Psoas muscle (tissue), 8 donors: ENCODE measurements around the gene GPR161. TPM values are rescaled to one million over a fixed set of nuclear protein-coding genes. Genes with fewer than 3 reads are reported as not detected.

Experiments
- ATAC-seq, 4 donors: fragments of 200-7000 bp; cut with Tn5 transposase; one replicate each; pipeline ENCODE4 v1.9.1; 2020; ENCODE audit warnings: moderate library complexity in 3 of 4, mild to moderate bottlenecking in 2 of 4
- DNase-seq, 2 donors: peaks; one replicate each; pipeline ENCODE4 v3.0.0-alpha.2; 2020
- H3K27ac ChIP-seq: fragments of 200-600 bp; one replicate; pipeline ENCODE4 v1.8.0; 2022
- H3K27me3 ChIP-seq, 3 donors: fragments of 200-600 bp in 1 of 3; one replicate each; pipeline versions ENCODE4 v1.6.1 to v1.8.0; 2013 to 2022; ENCODE audit warnings: low read length in 2 of 3, mild to moderate bottlenecking in 2 of 3, moderate library complexity in 1 of 3; ENCODE audit not compliant: insufficient read depth in 3 of 3
- H3K36me3 ChIP-seq, 2 donors: fragments of 200-600 bp in 1 of 2; one replicate each; pipeline versions ENCODE4 v1.6.1 to v1.8.0; 2013 to 2022; ENCODE audit warnings: low read depth in 1 of 2, mild to moderate bottlenecking in 1 of 2, moderate library complexity in 1 of 2; ENCODE audit not compliant: insufficient read depth in 1 of 2
- H3K4me1 ChIP-seq: fragments of 200-600 bp; one replicate; pipeline ENCODE4 v1.8.0; 2022
- H3K4me3 ChIP-seq: fragments of 200-600 bp; one replicate; pipeline ENCODE4 v1.8.0; 2022; ENCODE audit warnings: mild to moderate bottlenecking
- H3K9me3 ChIP-seq: fragments of 200-600 bp; one replicate; pipeline ENCODE4 v1.8.0; 2022
- WGBS, 3 donors: extraction: QIAGEN DNeasy Blood & Tissue Kit; methylation state at CpG; one replicate each; pipeline versions ENCODE4 v1.1.6 to v1.1.7; 2013; 5-methylcytosine and 5-hydroxymethylcytosine counted together
- intact Hi-C, 2 donors: fragments of 100-400 bp; cut with DNase I; formaldehyde crosslinking; loops; one replicate each; pipeline versions ENCODE4 v1.11.0 to v1.14.2; 2022
- polyA plus RNA-seq, 3 donors: library from polyadenylated mRNA; stranded (reverse); fragments of 200-250 nt; gene quantifications; one replicate each; pipeline ENCODE4 v1.2.3, GENCODE V29; 2013
- total RNA-seq, 4 donors: library from RNA; stranded (reverse); fragmentation: NEBNext Ultra II Directional in 2 of 4; extraction: Animal tissue kit (Norgen Biotek cat#: 25700) in 2 of 4; gene quantifications; one replicate each; pipeline versions ENCODE4 v1.2.1 to v1.2.4, GENCODE V29; 2021 to 2023
- TF ChIP-seq, protein P1 (sequence below): fragments of 200-600 bp; IDR thresholded peaks from one replicate; pipeline ENCODE4 v1.8.0; 2022; ENCODE audit warnings: antibody characterized with exemption
- donor health status: healthy with polysubstance abuse.
- donor health status: DM: no; HTN: no; CAD: no; lungs with moderate emphysema.
- donor health status: Bipolar disorder and iron deficiency.
- donor health status: healthy.
- donor health status: DM: yes; HTN: yes; CAD: no.
- donor health status: DM: no; HTN: no; CAD: no.
- donor health status: DM: no; HTN: no; CAD: no.
- donor health status: DM: yes; HTN: yes; CAD: no.

Gene GPR161
- total and polyA plus RNA-seq, 7 donors: 0.38 to 2.6 (median 0.67) TPM

DNA sequence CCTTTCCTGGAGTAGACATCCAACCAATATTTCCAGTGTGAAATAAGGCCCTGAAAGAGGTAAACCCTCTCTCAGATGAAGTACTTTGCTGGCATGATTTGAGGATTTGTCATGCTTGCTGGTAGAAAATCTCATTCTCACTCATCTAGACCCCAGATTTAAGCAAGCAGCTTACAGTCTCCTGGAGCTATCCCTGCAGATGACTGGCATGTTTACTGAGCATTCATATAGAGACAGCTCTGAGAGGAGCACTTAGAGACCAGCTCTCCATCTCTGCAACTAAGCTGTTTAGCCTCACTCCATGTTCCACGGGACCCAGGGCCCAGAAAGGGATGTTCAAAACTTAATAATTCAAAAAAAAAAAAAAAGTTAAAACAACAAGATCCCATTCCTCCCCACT, 34.2 kb downstream of the GPR161 start:
- WGBS, 3 donors: 56 to 78% (median 75%) methylated on average over 1 of the region's 1 CpG
- intact Hi-C loops: no loop called here
- no peaks in the 10 kb centered on the region for H3K36me3 ChIP-seq
- H3K27me3 ChIP-seq: no peaks in the 10 kb centered on the region
- DNase-seq: no peak
- ATAC-seq: no peak
- H3K4me3 ChIP-seq: no peak overlapping the region
- H3K4me1 ChIP-seq: no peaks in the 10 kb centered on the region
- TF ChIP-seq, protein P1, sequence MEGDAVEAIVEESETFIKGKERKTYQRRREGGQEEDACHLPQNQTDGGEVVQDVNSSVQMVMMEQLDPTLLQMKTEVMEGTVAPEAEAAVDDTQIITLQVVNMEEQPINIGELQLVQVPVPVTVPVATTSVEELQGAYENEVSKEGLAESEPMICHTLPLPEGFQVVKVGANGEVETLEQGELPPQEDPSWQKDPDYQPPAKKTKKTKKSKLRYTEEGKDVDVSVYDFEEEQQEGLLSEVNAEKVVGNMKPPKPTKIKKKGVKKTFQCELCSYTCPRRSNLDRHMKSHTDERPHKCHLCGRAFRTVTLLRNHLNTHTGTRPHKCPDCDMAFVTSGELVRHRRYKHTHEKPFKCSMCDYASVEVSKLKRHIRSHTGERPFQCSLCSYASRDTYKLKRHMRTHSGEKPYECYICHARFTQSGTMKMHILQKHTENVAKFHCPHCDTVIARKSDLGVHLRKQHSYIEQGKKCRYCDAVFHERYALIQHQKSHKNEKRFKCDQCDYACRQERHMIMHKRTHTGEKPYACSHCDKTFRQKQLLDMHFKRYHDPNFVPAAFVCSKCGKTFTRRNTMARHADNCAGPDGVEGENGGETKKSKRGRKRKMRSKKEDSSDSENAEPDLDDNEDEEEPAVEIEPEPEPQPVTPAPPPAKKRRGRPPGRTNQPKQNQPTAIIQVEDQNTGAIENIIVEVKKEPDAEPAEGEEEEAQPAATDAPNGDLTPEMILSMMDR: no peak
- no peaks in the 10 kb centered on the region for H3K9me3 ChIP-seq
- H3K27ac ChIP-seq: no peak overlapping the region

DNA sequence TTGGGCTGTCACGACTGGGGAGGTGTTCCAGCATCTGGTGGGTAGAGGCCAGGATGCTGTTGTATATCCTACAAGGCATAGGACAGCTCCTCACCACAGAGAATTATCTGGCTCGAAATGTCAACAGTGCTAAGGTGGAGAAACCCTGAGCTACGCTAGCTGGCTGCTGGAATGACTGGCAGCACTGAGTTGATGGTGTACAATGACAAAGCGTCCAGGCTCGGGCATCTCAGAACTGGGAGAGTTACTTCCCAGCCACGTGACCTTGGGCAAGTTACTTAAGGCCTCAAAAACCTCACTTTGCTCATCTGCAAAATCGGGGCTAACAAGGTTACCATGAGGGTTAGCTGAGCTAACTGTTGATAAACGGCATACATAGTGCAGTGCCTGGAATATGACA, 35.4 kb downstream of the GPR161 start:
- Histone ChIP-seq H3K4me3 (no peak overlapping the region), H3K36me3 (no peaks in the 10 kb centered on the region), H3K27me3 (no peaks in the 10 kb centered on the region), H3K27ac (no peak overlapping the region), H3K9me3 (no peaks in the 10 kb centered on the region), H3K4me1 (no peaks in the 10 kb centered on the region)
- DNase-seq: no peak
- TF ChIP-seq, protein P1: no peak
- ATAC-seq: no peak
- 81 to 93% (median 84%) methylated on average over 8 of the region's 8 CpGs for WGBS, 3 donors
- intact Hi-C loops: no loop called here

DNA sequence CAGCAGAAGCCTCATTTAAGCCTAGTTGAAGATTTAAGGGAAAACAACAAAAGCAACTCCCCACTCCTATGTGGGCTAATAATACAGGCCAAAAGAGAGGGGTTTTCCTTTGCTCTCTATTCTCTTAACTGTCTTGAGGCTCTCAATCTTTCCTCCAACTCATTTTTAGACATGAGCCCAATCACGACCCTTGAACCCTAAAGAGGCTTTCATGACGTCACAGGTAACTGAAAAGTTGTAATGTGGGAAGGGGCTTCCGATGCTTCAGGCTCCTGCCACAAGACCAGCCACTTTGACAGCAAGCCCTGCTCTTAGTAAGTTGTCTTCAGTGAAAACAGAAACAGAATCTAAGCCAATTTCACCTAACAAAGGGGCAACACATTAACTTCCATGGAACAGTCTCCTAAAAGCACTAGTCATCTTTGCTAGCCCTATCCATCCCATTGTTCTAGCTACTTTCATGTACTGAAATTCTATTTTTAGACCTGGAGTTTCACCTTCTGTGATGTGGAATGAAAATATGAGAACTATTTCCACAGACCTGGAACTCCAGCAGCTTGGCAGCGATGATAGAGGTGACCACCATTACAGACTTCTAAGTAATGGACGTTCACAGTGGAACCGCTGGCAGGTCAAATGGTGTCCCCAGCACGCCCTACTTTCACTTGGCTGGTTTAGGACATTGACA, 36.3 kb downstream of the GPR161 start:
- Histone ChIP-seq H3K27ac (no peak overlapping the region), H3K4me1 (no peaks in the 10 kb centered on the region), H3K9me3 (no peaks in the 10 kb centered on the region), H3K27me3 (no peaks in the 10 kb centered on the region), H3K36me3 (no peaks in the 10 kb centered on the region), H3K4me3 (no peak overlapping the region)
- ATAC-seq (no peak), DNase-seq (no peak)
- TF ChIP-seq, protein P1: no peak
- WGBS, 3 donors: 93 to 95% (median 94%) methylated on average over 7 of the region's 7 CpGs
- intact Hi-C loops: no loop called here

DNA sequence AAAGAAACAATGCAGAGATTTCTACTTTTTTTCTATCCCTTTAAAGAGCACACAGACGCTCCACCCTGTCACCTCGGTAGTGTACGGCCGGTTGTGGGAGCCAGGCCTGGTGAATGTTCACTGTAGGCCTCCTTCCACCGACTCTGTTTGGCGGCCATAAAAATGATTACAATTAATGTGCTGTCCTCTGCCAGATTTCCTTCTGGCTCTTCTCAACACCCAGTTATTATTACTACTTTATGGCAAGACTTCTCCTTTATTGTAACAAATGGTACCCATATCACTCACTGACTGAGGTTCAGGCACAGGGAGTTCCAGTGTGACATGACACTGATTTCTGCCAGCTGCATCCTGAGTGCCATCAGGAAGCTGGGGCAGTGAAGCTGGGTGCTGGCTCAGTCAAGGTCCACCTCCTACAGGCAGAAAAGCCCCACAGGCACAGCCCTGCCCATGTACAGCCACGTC, 37.4 kb downstream of the GPR161 start:
- no peak for ATAC-seq
- no peaks in the 10 kb centered on the region for H3K36me3 ChIP-seq
- no peaks in the 10 kb centered on the region for H3K27me3 ChIP-seq
- DNase-seq: no peak
- H3K4me3 ChIP-seq: no peak overlapping the region
- intact Hi-C loops: no loop called here
- H3K27ac ChIP-seq: no peak overlapping the region
- H3K9me3 ChIP-seq: no peaks in the 10 kb centered on the region
- TF ChIP-seq, protein P1: no peak
- 89 to 91% (median 90%) methylated on average over 7 of the region's 7 CpGs for WGBS, 3 donors
- no peaks in the 10 kb centered on the region for H3K4me1 ChIP-seq
